K562 (cell line): ENCODE measurements around the gene CUX1. TPM values are rescaled to one million over a fixed set of nuclear protein-coding genes. Genes with fewer than 3 reads are reported as not detected.

Experiments used
- ATAC-seq: fragments of 200-7000 bp; cut with Tn5 transposase; 3 replicates; pipeline ENCODE4 v1.9.1; 2020; ENCODE audit warnings: moderate library complexity
- BruUV-seq: library from RNA; stranded (reverse); fragments of 400-500 nt; replicated peaks from 2 replicates; lab custom pipeline; 2021; lab: Mats Ljungman, UMichigan
- CTCF ChIA-PET: fragments of 300-600 bp; formaldehyde crosslinking; extraction: SDS; loops from one replicate; lab custom pipeline; 2021; ENCODE audit warnings: low intra/inter-chr PET ratio; lab: Yijun Ruan, JAX
- POLR2A ChIA-PET: fragments of 300-600, 350-650 bp; sonication (Branson Sonifier 250); formaldehyde crosslinking; extraction: SDS; loops from one replicate; lab custom pipeline; 2021; ENCODE audit warnings: antibody characterized with exemption, inconsistent platforms; lab: Yijun Ruan, JAX
- DNase-seq, 4 experiments: peaks; one replicate each; pipeline versions ENCODE4 v3.0.0 to v3.0.0-alpha.2; 2011 to 2018; ENCODE audit warnings: low spot score in 3 of 4, mixed read lengths in 3 of 4; ENCODE audit errors: extremely low read depth in 1 of 4
- FAIRE-seq: peaks from 2 replicates; lab custom pipeline; 2011; peaks lifted over from hg19 to GRCh38; lab: Jason Lieb, UNC
- H2AFZ ChIP-seq: 2 replicates; pipeline ENCODE4 v1.6.0; 2011; ENCODE audit warnings: low read depth, low read length, control low read depth, inconsistent platforms
- H3K27ac ChIP-seq: fragments of 200-600 bp; 3 replicates; pipeline ENCODE4 v1.8.0; 2011; ENCODE audit warnings: low read depth, mild to moderate bottlenecking, control low read depth, inconsistent platforms, low read length, moderate library complexity, mixed read lengths; ENCODE audit errors: extremely low read depth
- H3K27me3 ChIP-seq, 2 experiments: fragments of 300-600 bp in 1 of 2; 2 replicates in 1 of 2; 3 replicates in 1 of 2; pipeline versions ENCODE4 v1.6.0 to v1.8.0; 2011; ENCODE audit warnings: inconsistent platforms in 2 of 2, low read length in 2 of 2, mild to moderate bottlenecking in 1 of 2, mixed read lengths in 1 of 2, moderate library complexity in 1 of 2; ENCODE audit not compliant: control insufficient read depth in 2 of 2, insufficient read depth in 2 of 2
- H3K36me3 ChIP-seq: fragments of 300-600 bp; 3 replicates; pipeline ENCODE4 v1.8.0; 2011; ENCODE audit warnings: mild to moderate bottlenecking, low read length, inconsistent platforms; ENCODE audit not compliant: control insufficient read depth, insufficient read depth
- H3K4me1 ChIP-seq, 2 experiments: fragments of 200-600 bp in 1 of 2; replicated peaks in 1 of 2; 2 replicates in 1 of 2; 3 replicates in 1 of 2; pipeline versions ENCODE4 v1.5.1 to v1.8.0; 2011; ENCODE audit warnings: inconsistent platforms in 2 of 2, low read length in 2 of 2, mild to moderate bottlenecking in 1 of 2, mixed read lengths in 1 of 2, moderate library complexity in 1 of 2; ENCODE audit not compliant: control insufficient read depth in 2 of 2, insufficient read depth in 2 of 2
- H3K4me2 ChIP-seq: 2 replicates; pipeline ENCODE4 v1.6.1; 2011; ENCODE audit warnings: low read length, control low read depth, inconsistent platforms, mixed read lengths; ENCODE audit not compliant: insufficient read depth
- H3K4me3 ChIP-seq: fragments of 200-600 bp; sonication (generic), shearing (Covaris generic); 2 replicates; pipeline ENCODE4 v1.5.1; 2016; ENCODE audit warnings: control low read depth, inconsistent platforms
- H3K79me2 ChIP-seq: fragments of 200-600 bp; 3 replicates; pipeline ENCODE4 v1.8.0; 2011; ENCODE audit warnings: low read length, inconsistent platforms; ENCODE audit not compliant: control insufficient read depth, insufficient read depth
- H3K9ac ChIP-seq, 2 experiments: 2 replicates each; pipeline versions ENCODE4 v1.6.0 to v1.6.1; 2011; ENCODE audit warnings: low read depth in 2 of 2, low read length in 2 of 2, control low read depth in 1 of 2, inconsistent platforms in 1 of 2, mild to moderate bottlenecking in 1 of 2, mixed read lengths in 1 of 2; ENCODE audit not compliant: insufficient read depth in 1 of 2
- H3K9me1 ChIP-seq: one replicate; pipeline ENCODE4 v1.6.0; 2011; ENCODE audit warnings: inconsistent platforms, mild to moderate bottlenecking, low read length, moderate library complexity; ENCODE audit not compliant: control insufficient read depth, insufficient read depth
- H3K9me3 ChIP-seq: replicated peaks from 2 replicates; pipeline ENCODE4 v1.5.1; 2011; ENCODE audit warnings: low read depth, low read length, inconsistent platforms; ENCODE audit not compliant: control insufficient read depth, insufficient read depth
- H4K20me1 ChIP-seq: replicated peaks from 2 replicates; pipeline ENCODE4 v1.6.1; 2011; ENCODE audit warnings: low read length, inconsistent platforms, mixed read lengths; ENCODE audit not compliant: control insufficient read depth, insufficient read depth
- BACH1 ChIP-seq: fragments of 200-800 bp; sonication (Bioruptor generic); IDR thresholded peaks from 2 replicates; pipeline ENCODE4 v1.6.1; 2016; ENCODE audit warnings: missing genetic modification characterization, missing compliant biosample characterization
- MTA3 ChIP-seq: fragments of 450-650 bp; formaldehyde crosslinking; IDR thresholded peaks from 2 replicates; pipeline ENCODE4 v1.6.1; 2017; ENCODE audit warnings: mild to moderate bottlenecking, borderline replicate concordance
- PPARD ChIP-seq: fragments of 250-450 bp; sonication (Bioruptor Pico); IDR thresholded peaks from 2 replicates; pipeline ENCODE4 v1.8.0; 2022; ENCODE audit warnings: inconsistent platforms, mild to moderate bottlenecking, moderate library complexity
- SMC3 ChIP-seq: conservative IDR thresholded peaks from 2 replicates; pipeline ENCODE4 v1.6.1; 2011; ENCODE audit warnings: low read depth, low read length, improper control_type of control experiment; ENCODE audit not compliant: insufficient read depth
- WGBS: fragments of 100-300 bp; shearing (Covaris generic); methylation state at CpG from one replicate; pipeline ENCODE4 v1.1.6; 2016; ENCODE audit warnings: low coverage, mixed read lengths; ENCODE audit not compliant: insufficient coverage; ENCODE audit errors: missing lambda C conversion rate; 5-methylcytosine and 5-hydroxymethylcytosine counted together
- in situ Hi-C: fragments of 300-500 bp; cut with MboI; formaldehyde crosslinking; loops from 4 replicates; pipeline ENCODE4 v1.15.0; 2018; ENCODE audit warnings: inconsistent platforms, mixed read lengths
- intact Hi-C: fragments of 100-400 bp; cut with micrococcal nuclease; formaldehyde crosslinking; loops from 2 replicates; pipeline ENCODE4 v1.14.2; 2022
- polyA plus RNA-seq, 8 experiments: library from polyadenylated mRNA; depleted of rRNA in 4 of 8; stranded (reverse) in 5 of 8; unstranded in 3 of 8; fragments of >200 nt; fragmentation: Nextera tagmentation in 2 of 8; fragmentation: Illumina TruSeq in 1 of 8; extraction: Ambion mirVana in 2 of 8; extraction: Trizol in 1 of 8; gene quantifications; 2 replicates each; pipeline versions ENCODE4 v1.2.1 to v1.2.3, GENCODE V29; 2011 to 2014; ENCODE audit warnings: inconsistent platforms in 1 of 8, missing spikeins in 1 of 8
- total RNA-seq, 7 experiments: library from RNA; depleted of rRNA in 6 of 7; stranded (reverse); fragments of >200 nt in 6 of 7; fragmentation: Illumina TruSeq in 2 of 7; extraction: Trizol in 2 of 7; gene quantifications; 2 replicates each; pipeline versions ENCODE4 v1.2.1 to v1.2.3, GENCODE V29; 2011 to 2021; ENCODE audit warnings: low replicate concordance in 1 of 7
- TF ChIP-seq, protein P1 (sequence below), 3 experiments: IDR thresholded peaks in 2 of 3; conservative IDR thresholded peaks in 1 of 3; 2 replicates each; pipeline ENCODE4 v1.5.1; 2011 to 2012; ENCODE audit warnings: low read length in 3 of 3, mild to moderate bottlenecking in 3 of 3, control low read depth in 2 of 3, improper control_type of control experiment in 1 of 3, inconsistent platforms in 1 of 3, low read depth in 1 of 3, mixed read lengths in 1 of 3, moderate library complexity in 1 of 3; ENCODE audit not compliant: insufficient read depth in 2 of 3
- TF ChIP-seq, protein P2 (sequence below), 2 experiments: fragments of 450-650 bp; formaldehyde crosslinking in 1 of 2; IDR thresholded peaks; 2 replicates each; pipeline versions ENCODE4 v1.4.0 to v1.6.1; 2014 to 2020; ENCODE audit warnings: mild to moderate bottlenecking in 2 of 2, borderline replicate concordance in 1 of 2, low read depth in 1 of 2
- TF ChIP-seq, protein P3 (sequence below): fragments of 450-650 bp; formaldehyde crosslinking; IDR thresholded peaks from 2 replicates; pipeline ENCODE4 v1.4.0; 2022; ENCODE audit warnings: missing genetic modification characterization

The CUX1 gene
- total and polyA plus RNA-seq, 9 of the 15 experiments (the other 6 are each of a cell fraction or from before 2014, with no cell fraction given), result 3.6 to 55.3 (median 25.2) TPM

DNA sequence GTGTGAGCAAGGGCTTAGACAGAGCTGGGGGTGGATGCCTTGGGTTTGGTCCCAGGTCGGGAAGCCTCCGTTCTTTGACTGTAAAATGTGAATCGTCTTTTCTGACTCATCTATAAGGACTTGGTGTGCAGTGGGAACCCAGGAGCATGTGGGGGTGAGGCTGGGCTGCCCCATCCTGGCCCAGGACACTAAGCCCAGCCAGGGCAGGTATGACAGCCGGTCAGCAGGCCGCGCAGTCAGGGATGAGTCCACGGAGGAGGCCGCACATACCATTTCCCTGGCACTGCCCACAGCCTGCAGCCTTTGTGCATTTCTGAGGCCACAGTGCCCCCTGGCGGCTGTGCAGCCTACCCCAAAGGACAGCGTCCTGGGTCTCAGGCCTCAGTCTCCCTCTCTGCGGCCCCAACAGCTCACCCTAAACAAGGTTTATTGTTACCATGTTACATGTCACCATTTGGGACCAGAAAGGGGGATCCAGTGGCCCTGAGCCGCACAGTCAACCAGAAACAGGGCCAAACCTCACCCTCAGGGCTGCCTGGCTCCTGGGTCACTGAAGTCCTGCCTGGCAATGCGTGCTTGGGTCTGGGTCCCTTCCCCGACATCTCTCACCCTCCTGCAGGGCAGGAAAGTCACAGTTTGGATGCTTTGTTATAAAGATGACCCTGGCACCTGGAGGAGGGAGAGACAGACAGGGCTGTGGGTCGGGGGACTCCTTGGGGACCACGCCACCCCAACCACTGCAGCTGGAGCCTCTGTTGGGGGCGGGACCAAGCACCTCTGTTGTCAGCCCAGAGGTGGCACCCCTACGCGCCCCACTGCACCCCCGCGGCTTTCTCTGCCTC, 454.9 kb downstream of the CUX1 start:
- Histone ChIP-seq H3K4me2 (no peak overlapping the region), H3K27me3 (peaks cover 0 to 10% of the 10 kb centered on the region in 2 experiments; a peak in 2 of 5 replicates), H3K27ac (no peak overlapping the region), H3K9me3 (no peaks in the 10 kb centered on the region), H3K36me3 (no peaks in the 10 kb centered on the region), H2AFZ (no peak overlapping the region), H3K4me3 (no peak overlapping the region), H3K4me1 (peaks cover 15 to 54% of the 10 kb centered on the region in 2 experiments; a peak in 4 of 5 replicates), H3K9me1 (peaks cover 7% of the 10 kb centered on the region), H4K20me1 (peaks cover 14% of the 10 kb centered on the region), H3K79me2 (no peaks in the 10 kb centered on the region), H3K9ac (peak overlapping the region in 1 of 2 experiments; percentile 87; a peak in 1 of 4 replicates)
- intact Hi-C loops (loop anchor here (1.0 to 5.0 kb wide), 4 partner anchors 36 to 729 kb away; no protein-coding TSS in a partner anchor), in situ Hi-C loops (loop anchor here (5.0 kb wide), 1 partner anchor 730 kb away; no protein-coding TSS in a partner anchor)
- 17% methylated on average over 20 of the region's 21 CpGs for WGBS
- FAIRE-seq (peak; percentile 91), DNase-seq (peak; percentile 80 to 87 (median 84)), ATAC-seq (peak; percentile 85)
- CTCF ChIA-PET, result interaction anchor here (0.6 to 2.3 kb wide), 5 partner anchors 400 to 729 kb away, joined by 3 to 41 read pairs (median 4); no protein-coding TSS in a partner anchor
- POLR2A ChIA-PET, result interaction anchor here (0.5 to 0.7 kb wide), 2 partner anchors 196 to 757 kb away, joined by 3 to 4 read pairs; no protein-coding TSS in a partner anchor
- no TSS peak for BruUV-seq
- TF ChIP-seq, protein P1, sequence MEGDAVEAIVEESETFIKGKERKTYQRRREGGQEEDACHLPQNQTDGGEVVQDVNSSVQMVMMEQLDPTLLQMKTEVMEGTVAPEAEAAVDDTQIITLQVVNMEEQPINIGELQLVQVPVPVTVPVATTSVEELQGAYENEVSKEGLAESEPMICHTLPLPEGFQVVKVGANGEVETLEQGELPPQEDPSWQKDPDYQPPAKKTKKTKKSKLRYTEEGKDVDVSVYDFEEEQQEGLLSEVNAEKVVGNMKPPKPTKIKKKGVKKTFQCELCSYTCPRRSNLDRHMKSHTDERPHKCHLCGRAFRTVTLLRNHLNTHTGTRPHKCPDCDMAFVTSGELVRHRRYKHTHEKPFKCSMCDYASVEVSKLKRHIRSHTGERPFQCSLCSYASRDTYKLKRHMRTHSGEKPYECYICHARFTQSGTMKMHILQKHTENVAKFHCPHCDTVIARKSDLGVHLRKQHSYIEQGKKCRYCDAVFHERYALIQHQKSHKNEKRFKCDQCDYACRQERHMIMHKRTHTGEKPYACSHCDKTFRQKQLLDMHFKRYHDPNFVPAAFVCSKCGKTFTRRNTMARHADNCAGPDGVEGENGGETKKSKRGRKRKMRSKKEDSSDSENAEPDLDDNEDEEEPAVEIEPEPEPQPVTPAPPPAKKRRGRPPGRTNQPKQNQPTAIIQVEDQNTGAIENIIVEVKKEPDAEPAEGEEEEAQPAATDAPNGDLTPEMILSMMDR (IDR thresholded peaks at IDR 0.05 in 2 of 3, conservative IDR thresholded peaks at IDR 0.05 in 1 of 3; ENCODE audit: insufficient read depth in 2 of 3, low read depth in 1 of 3, low read length in 3 of 3), result peak; percentile 91 to 98 (median 92)
- TF ChIP-seq SMC3 (peak; percentile 99), PPARD (CRISPR knock-in tag) (no peak), BACH1 (tag) (no peak), MTA3 (peak; percentile 75; the same call in 1 of the 2 replicates)
- TF ChIP-seq, protein P2, sequence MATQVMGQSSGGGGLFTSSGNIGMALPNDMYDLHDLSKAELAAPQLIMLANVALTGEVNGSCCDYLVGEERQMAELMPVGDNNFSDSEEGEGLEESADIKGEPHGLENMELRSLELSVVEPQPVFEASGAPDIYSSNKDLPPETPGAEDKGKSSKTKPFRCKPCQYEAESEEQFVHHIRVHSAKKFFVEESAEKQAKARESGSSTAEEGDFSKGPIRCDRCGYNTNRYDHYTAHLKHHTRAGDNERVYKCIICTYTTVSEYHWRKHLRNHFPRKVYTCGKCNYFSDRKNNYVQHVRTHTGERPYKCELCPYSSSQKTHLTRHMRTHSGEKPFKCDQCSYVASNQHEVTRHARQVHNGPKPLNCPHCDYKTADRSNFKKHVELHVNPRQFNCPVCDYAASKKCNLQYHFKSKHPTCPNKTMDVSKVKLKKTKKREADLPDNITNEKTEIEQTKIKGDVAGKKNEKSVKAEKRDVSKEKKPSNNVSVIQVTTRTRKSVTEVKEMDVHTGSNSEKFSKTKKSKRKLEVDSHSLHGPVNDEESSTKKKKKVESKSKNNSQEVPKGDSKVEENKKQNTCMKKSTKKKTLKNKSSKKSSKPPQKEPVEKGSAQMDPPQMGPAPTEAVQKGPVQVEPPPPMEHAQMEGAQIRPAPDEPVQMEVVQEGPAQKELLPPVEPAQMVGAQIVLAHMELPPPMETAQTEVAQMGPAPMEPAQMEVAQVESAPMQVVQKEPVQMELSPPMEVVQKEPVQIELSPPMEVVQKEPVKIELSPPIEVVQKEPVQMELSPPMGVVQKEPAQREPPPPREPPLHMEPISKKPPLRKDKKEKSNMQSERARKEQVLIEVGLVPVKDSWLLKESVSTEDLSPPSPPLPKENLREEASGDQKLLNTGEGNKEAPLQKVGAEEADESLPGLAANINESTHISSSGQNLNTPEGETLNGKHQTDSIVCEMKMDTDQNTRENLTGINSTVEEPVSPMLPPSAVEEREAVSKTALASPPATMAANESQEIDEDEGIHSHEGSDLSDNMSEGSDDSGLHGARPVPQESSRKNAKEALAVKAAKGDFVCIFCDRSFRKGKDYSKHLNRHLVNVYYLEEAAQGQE (IDR thresholded peaks at IDR 0.05; ENCODE audit: borderline replicate concordance), result peak; percentile 92
- TF ChIP-seq, protein P2 (CRISPR knock-in tag; IDR thresholded peaks at IDR 0.05; ENCODE audit: low read depth), result no peak
- TF ChIP-seq, protein P3, sequence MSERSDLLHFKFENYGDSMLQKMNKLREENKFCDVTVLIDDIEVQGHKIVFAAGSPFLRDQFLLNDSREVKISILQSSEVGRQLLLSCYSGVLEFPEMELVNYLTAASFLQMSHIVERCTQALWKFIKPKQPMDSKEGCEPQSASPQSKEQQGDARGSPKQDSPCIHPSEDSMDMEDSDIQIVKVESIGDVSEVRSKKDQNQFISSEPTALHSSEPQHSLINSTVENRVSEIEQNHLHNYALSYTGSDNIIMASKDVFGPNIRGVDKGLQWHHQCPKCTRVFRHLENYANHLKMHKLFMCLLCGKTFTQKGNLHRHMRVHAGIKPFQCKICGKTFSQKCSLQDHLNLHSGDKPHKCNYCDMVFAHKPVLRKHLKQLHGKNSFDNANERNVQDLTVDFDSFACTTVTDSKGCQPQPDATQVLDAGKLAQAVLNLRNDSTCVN (CRISPR knock-in tag), result 0 out of 2 replicates have a peak, but pooled peaks have one; percentile 15
